Fibroblast of lung (primary cell): ENCODE data around the gene CDKAL1. TPM values are rescaled to one million over a fixed set of nuclear protein-coding genes. Genes with fewer than 3 reads are reported as not detected.
A peak's percentile ranks its signal among the peaks of the same experiment; 100 is the strongest.

Experiments
- DNase-seq, 2 donors: peaks; one replicate each; pipeline versions ENCODE4 v3.0.0 to v3.0.0-alpha.2; 2010; ENCODE audit warnings: low read depth in 2 of 2
- H2AFZ ChIP-seq: 2 replicates; pipeline ENCODE4 v1.5.1; 2012; ENCODE audit warnings: low read length, control low read depth, inconsistent platforms
- H3K27ac ChIP-seq: 2 replicates; pipeline ENCODE4 v1.5.1; 2011; ENCODE audit warnings: low read length, control low read depth; ENCODE audit not compliant: insufficient read depth
- H3K27me3 ChIP-seq: 2 replicates; pipeline ENCODE4 v1.5.1; 2011; ENCODE audit warnings: mild to moderate bottlenecking, low read length; ENCODE audit not compliant: control insufficient read depth, insufficient read depth
- H3K36me3 ChIP-seq: 2 replicates; pipeline ENCODE4 v1.5.1; 2011; ENCODE audit warnings: low read length; ENCODE audit not compliant: control insufficient read depth, insufficient read depth
- H3K4me1 ChIP-seq: 2 replicates; pipeline ENCODE4 v1.5.1; 2011; ENCODE audit warnings: low read length; ENCODE audit not compliant: control insufficient read depth, insufficient read depth; ENCODE audit errors: extremely low read depth
- H3K4me2 ChIP-seq: 2 replicates; pipeline ENCODE4 v1.5.1; 2011; ENCODE audit warnings: low read length, control low read depth; ENCODE audit not compliant: insufficient read depth; ENCODE audit errors: extremely low read depth
- H3K4me3 ChIP-seq, 4 experiments: fragments of 200-600 bp in 1 of 4; sonication (generic) in 1 of 4; replicated peaks in 1 of 4; 2 replicates each; pipeline ENCODE4 v1.5.1; 2011 to 2016; ENCODE audit warnings: low read length in 4 of 4, low read depth in 3 of 4, mild to moderate bottlenecking in 3 of 4, control low read depth in 2 of 4, inconsistent platforms in 1 of 4, mixed read lengths in 1 of 4; ENCODE audit not compliant: insufficient read depth in 1 of 4; ENCODE audit errors: control extremely low read depth in 1 of 4
- H3K79me2 ChIP-seq: 2 replicates; pipeline ENCODE4 v1.5.1; 2012; ENCODE audit warnings: mild to moderate bottlenecking, low read length, inconsistent platforms; ENCODE audit not compliant: control insufficient read depth, insufficient read depth
- H3K9ac ChIP-seq: 2 replicates; pipeline ENCODE4 v1.5.1; 2011; ENCODE audit warnings: mild to moderate bottlenecking, low read length, control low read depth; ENCODE audit not compliant: insufficient read depth
- H3K9me3 ChIP-seq: 2 replicates; pipeline ENCODE4 v1.5.1; 2012; ENCODE audit warnings: low read depth, low read length; ENCODE audit not compliant: control insufficient read depth, insufficient read depth
- H4K20me1 ChIP-seq: 2 replicates; pipeline ENCODE4 v1.5.1; 2011; ENCODE audit warnings: low read length; ENCODE audit not compliant: control insufficient read depth, insufficient read depth; ENCODE audit errors: extremely low read depth
- CTCF ChIP-seq, 2 donors: IDR thresholded peaks in 1 of 2; conservative IDR thresholded peaks in 1 of 2; 1 replicate in 1 of 2; 2 replicates in 1 of 2; pipeline ENCODE4 v1.5.1; 2011 to 2012; ENCODE audit warnings: low read length in 2 of 2, control low read depth in 1 of 2, inconsistent platforms in 1 of 2, low read depth in 1 of 2, mild to moderate bottlenecking in 1 of 2
- EZH2 ChIP-seq: IDR thresholded peaks from 2 replicates; pipeline ENCODE4 v1.5.1; 2012; ENCODE audit warnings: low read length, control low read depth, mild to moderate bottlenecking; ENCODE audit errors: missing control alignments
- polyA plus RNA-seq, 2 donors: library from polyadenylated mRNA; depleted of rRNA in 1 of 2; stranded (reverse) in 1 of 2; unstranded in 1 of 2; fragments of >200 nt; gene quantifications; 2 replicates each; pipeline ENCODE4 v1.2.1, GENCODE V29; 2011 to 2012; ENCODE audit warnings: missing spikeins in 1 of 2
- total RNA-seq: library from RNA; depleted of rRNA; stranded (reverse); fragments of >200 nt; gene quantifications from 2 replicates; pipeline ENCODE4 v1.2.1, GENCODE V29; 2014

Gene CDKAL1
- total and polyA plus RNA-seq, 2 donors (not counting 1 experiment from before 2014, with no cell fraction given): 7.4 to 15.0 TPM

- peak; percentile 84 to 94 for DNase-seq
- Histone ChIP-seq H3K4me2 (peak overlapping the region; percentile 60), H3K27me3 (no peaks in the 10 kb centered on the region), H3K9me3 (no peaks in the 10 kb centered on the region), H3K79me2 (no peaks in the 10 kb centered on the region), H3K9ac (no peak overlapping the region), H3K4me3 (peak overlapping the region in 1 of 4 experiments; percentile 12), H3K4me1 (peaks cover 2% of the 10 kb centered on the region), H3K27ac (peak overlapping the region; percentile 40), H2AFZ (no peak overlapping the region), H4K20me1 (no peaks in the 10 kb centered on the region), H3K36me3 (no peaks in the 10 kb centered on the region)
- TF ChIP-seq CTCF (conservative IDR thresholded peaks at IDR 0.05 in 1 of 2, IDR thresholded peaks at IDR 0.05 in 1 of 2; ENCODE audit: low read depth in 1 of 2, low read length in 2 of 2) (no peak), EZH2 (no peak)
Observed at GRCh38 chr6:21033575-21034026, 499.3 kb downstream of the CDKAL1 start.

GRCh38 chr6:21034345-21034744, 500.1 kb downstream of the CDKAL1 start:
- Histone ChIP-seq H3K36me3 (no peaks in the 10 kb centered on the region), H3K9ac (no peak overlapping the region), H3K4me1 (peaks cover 2% of the 10 kb centered on the region), H3K27me3 (no peaks in the 10 kb centered on the region), H3K4me3 (no peak overlapping the region), H2AFZ (no peak overlapping the region), H3K27ac (peak overlapping the region; percentile 4), H3K4me2 (no peak overlapping the region), H3K9me3 (no peaks in the 10 kb centered on the region), H3K79me2 (no peaks in the 10 kb centered on the region), H4K20me1 (no peaks in the 10 kb centered on the region)
- no peak for DNase-seq
- TF ChIP-seq CTCF (conservative IDR thresholded peaks at IDR 0.05 in 1 of 2, IDR thresholded peaks at IDR 0.05 in 1 of 2; ENCODE audit: low read depth in 1 of 2, low read length in 2 of 2): no peak

GRCh38 chr6:21037453-21037852, 503.2 kb downstream of the CDKAL1 start:
- Histone ChIP-seq H4K20me1 (no peaks in the 10 kb centered on the region), H3K27ac (no peak overlapping the region), H3K4me2 (no peak overlapping the region), H3K4me3 (no peak overlapping the region), H3K9me3 (no peaks in the 10 kb centered on the region), H3K4me1 (peaks cover 2% of the 10 kb centered on the region), H3K36me3 (no peaks in the 10 kb centered on the region), H3K27me3 (no peaks in the 10 kb centered on the region), H3K79me2 (no peaks in the 10 kb centered on the region), H2AFZ (no peak overlapping the region), H3K9ac (no peak overlapping the region)
- TF ChIP-seq EZH2: no peak
- no peak for TF ChIP-seq CTCF (conservative IDR thresholded peaks at IDR 0.05 in 1 of 2, IDR thresholded peaks at IDR 0.05 in 1 of 2; ENCODE audit: low read depth in 1 of 2, low read length in 2 of 2)
- no peak for DNase-seq
